HG02840 (cell line): ENCODE measurements around the gene DDX17.
"Not testable (repeated sequence)": the region's sequence is repeated elsewhere in the genome, so short reads cannot be mapped to it uniquely, and the experiment has no call there.

Experiments used
- ATAC-seq: cut with Tn5 transposase; IDR thresholded peaks from one replicate; pipeline ENCODE4 v1.9.1; 2021; ENCODE audit warnings: mild to moderate bottlenecking, moderate library complexity, moderate number of reproducible peaks; ENCODE audit not compliant: unreplicated experiment, low FRiP score

DDX17 gene

DNA sequence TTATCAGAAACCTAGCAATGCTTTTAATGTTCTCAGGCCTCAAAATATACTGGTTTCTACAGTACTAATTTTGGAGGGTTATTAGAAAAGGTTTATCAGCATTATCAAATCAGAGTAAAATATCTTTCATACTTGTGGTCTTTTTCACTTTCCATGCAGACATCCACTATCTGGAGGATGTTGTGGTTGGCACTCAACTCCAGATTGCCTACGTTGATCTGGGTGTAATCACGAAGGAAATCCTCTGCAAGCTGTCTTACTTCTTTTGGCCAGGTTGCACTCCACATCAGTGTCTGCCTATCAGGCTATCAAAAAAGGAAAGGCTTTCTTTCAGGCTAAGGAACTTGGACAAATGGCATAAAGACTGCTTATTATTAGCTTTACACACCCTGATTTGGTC lies 11.6 kb downstream of the DDX17 start:
- no peak for ATAC-seq

GRCh38 chr22:38491707-38492348 lies 14.3 kb downstream of the DDX17 start:
- no peak for ATAC-seq

DNA sequence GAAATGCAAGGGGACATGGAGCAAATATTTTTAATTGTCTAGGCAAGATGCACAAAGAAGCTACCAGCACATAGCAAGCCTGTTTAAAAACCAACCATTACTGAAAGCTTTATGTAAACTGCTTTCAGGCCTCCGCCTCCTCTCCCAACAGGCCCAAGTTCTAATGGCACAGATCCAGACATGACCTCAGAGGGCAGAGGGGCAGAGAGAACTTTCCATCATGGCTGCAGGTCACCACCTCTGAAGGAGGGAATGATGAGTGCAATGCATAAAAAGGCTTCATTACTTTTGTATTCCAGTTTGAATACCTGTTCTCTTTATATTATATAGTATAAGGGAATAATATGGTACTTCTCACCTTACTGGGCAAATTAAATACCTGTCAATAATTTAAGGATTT lies 15.2 kb downstream of the DDX17 start:
- ATAC-seq: no peak

DNA sequence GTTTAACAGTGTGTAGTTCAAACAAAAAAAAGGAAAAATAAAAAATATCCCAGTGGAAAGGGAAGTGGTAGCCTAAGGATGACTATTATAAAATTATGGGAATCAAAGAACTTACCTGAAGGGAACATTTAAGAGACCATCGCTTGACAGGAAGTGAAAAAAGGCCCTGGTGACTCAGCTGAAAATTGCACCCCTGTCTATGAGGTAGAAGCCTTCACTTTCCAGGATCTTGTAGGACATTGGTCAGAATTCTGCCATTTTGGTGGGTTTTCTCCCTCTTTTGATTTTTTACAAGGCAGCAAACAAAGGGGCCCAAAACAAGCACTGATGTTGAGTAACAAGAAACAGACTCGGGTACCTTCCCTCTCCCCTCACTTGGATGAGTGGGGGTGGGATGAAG lies 15.6 kb downstream of the DDX17 start:
- ATAC-seq: no peak

- ATAC-seq: no peak
These were observed 16.5 kb downstream of the DDX17 start for GRCh38 chr22:38489561-38490145.

DNA sequence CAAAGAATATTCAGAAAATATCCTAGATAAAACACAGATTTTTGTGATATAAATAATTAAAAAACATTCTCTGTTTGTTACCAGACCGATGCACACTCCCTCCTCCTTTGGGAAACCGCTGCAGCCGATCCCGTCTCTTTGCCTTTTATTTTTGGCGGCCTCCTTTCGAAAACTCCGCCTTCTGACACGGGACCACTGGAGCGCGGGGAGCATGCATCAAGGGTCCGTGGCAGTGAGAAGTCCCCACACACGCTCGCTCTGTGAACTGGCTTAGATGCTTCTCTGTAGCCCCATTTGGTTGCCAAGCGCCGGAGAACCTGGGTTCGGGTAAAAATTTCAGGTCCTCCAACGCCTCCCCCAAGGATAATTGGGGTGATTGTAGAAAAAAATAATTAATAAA lies 17.0 kb downstream of the DDX17 start:
- no peak for ATAC-seq

DNA sequence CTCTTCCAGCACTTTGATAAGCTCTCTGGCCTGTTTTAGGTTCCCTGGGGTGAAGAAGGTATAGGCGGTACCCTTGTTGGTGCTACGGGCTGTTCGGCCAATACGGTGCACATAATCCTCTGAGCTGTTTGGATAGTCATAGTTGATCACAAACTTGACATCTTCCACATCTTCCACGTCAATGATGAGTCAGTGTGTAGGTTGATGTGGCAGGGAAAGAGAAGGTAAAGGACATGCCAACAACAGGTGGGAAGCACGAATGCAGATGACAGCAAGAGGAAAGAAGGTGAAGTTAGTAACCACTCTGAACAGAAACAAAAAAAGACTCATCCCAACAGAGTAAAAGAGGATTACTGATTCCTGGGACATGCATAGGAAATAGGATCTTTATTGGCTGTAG lies 18.2 kb downstream of the DDX17 start:
- ATAC-seq: no peak

- no peak for ATAC-seq
These were observed 20.3 kb downstream of the DDX17 start for GRCh38 chr22:38485783-38486182.

GRCh38 chr22:38484244-38484643 lies 21.9 kb downstream of the DDX17 start:
- no peak for ATAC-seq

DNA sequence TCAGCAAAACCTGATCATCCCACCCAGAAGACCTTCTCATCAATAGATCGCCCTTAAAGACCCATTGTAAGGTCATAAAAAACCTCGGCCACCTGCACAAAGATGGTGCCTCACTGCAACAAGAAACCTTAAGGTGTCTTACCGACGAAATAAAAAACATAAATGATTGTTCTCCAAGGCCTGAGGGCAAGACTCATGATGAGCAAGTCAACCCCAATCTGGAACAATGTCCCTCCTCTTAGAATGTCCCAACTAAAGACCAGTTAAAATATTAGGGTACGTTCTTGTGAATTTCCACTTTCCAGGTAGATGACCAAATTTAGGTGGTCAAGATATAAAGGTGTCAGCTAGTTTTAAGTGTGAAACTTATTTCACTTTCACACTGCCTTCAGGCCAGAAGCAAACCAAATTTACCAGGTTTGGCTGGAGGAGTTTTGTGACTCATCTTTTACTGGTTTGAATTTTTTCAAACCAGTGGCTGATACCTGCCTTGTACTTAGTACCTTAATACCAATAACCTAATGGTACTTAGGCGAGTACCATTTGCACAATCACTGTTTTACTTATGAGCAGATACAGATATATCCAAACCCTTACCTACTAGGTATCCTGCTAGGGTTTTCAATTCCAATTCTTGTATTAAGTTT lies 23.3 kb downstream of the DDX17 start:
- no peak for ATAC-seq

GRCh38 chr22:38481871-38482332 lies 24.2 kb downstream of the DDX17 start:
- ATAC-seq: no peak

- ATAC-seq: no peak
These were observed 24.8 kb downstream of the DDX17 start for GRCh38 chr22:38481162-38481870.

- ATAC-seq: no peak
These were observed 26.8 kb downstream of the DDX17 start for GRCh38 chr22:38479096-38479837.

DNA sequence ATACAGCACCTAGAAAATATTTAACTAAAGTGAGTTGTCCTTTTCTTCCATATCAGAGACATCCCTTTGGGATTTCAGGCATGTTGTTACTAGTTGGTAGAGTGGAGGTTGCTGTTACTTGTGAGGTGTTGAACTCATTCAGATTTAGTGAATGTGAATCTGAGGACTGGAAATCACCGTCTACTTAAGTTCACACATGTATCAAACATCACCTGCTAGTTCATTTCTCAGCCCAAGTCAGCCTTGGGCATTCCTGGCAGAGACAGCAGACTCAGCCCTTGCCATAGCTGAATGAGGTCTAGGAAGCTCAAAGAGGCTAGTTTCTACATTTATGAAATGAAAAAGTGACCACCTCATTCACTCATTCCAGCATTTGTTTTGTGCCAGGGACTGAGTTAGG lies 28.5 kb downstream of the DDX17 start:
- ATAC-seq: no peak

- ATAC-seq: no peak
These were observed 32.0 kb downstream of the DDX17 start for GRCh38 chr22:38474003-38474607.

GRCh38 chr22:38471237-38471636 lies 34.9 kb downstream of the DDX17 start:
- ATAC-seq: no peak

GRCh38 chr22:38470179-38470578 lies 35.9 kb downstream of the DDX17 start:
- not testable (repeated sequence) for ATAC-seq

- ATAC-seq: no peak
These were observed 36.8 kb downstream of the DDX17 start for GRCh38 chr22:38469306-38469781.

DNA sequence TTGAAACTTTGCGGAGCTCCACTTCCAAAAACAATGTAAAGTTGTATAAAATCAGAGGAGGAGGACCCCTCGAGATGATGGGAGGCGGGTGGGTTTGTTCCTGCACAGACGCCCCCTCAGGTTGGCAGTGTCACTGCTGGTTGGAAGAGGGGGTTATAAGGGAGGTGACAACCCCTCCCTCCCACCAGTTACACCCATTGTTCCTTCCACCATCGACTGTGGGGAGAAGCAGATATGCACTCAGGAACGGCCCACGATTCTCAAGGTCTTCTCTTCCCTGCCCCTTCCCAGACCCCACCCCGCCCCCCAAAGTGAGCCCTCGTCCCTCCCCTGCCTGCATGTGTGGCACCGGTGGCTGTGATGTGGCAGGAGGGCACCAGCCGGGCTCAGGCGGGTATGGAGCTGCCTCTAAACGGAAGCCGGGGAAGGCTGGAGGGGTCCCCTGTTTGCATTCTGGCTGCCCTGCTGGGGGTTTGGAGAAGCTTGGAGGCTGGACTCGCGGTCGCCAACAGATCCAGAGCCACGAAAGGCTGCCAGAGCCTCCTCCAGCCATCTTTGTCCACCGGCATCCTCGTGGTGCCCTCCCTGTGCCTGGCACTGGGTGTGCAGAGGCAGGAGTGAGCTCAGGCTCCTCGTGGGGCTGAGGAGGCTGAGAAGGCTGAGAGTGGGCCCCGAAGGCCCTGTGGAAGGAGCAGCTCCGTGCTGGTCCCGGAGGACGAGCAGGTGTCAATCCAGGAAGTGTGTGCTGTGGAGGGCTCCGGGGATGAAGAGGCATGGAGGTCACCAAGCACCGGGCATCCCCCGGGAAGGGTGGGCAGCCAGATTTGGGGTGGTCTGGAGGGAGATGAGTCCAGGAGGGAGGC lies 37.4 kb downstream of the DDX17 start:
- no peak for ATAC-seq
